Measurements from ENCODE around the gene OTUD3. TPM values are rescaled to one million over a fixed set of nuclear protein-coding genes. Genes with fewer than 3 reads are reported as not detected.

OTUD3 gene
- polyA plus RNA-seq, 1 donor (not counting 4 experiments of a cell fraction or from before 2014, with no cell fraction given) = 7.0 TPM

GRCh38 chr1:19920132-19920710 lies 38.0 kb downstream of the OTUD3 start:
- Histone ChIP-seq H3K9ac (ENCODE audit: control insufficient read depth, extremely low read depth, insufficient read depth, low read length) (no peak overlapping the region), H3K9me1 (ENCODE audit: control insufficient read depth, extremely low read depth, insufficient read depth, low read length) (no peaks in the 10 kb centered on the region), H3K79me2 (ENCODE audit: control insufficient read depth, insufficient read depth, low read length) (no peaks in the 10 kb centered on the region), H4K20me1 (ENCODE audit: control insufficient read depth, extremely low read depth, insufficient read depth, low read length) (no peaks in the 10 kb centered on the region), H3K27me3 (ENCODE audit: control insufficient read depth, extremely low read depth, insufficient read depth, low read length) (peaks cover 16% of the 10 kb centered on the region), H3K9me3 (ENCODE audit: control insufficient read depth, low read depth, low read length) (no peaks in the 10 kb centered on the region), H2AFZ (ENCODE audit: control insufficient read depth, low read length) (no peak overlapping the region), H3K36me3 (ENCODE audit: control insufficient read depth in 2 of 2, extremely low read depth in 1 of 2, insufficient read depth in 2 of 2, low read length in 2 of 2) (no peaks in the 10 kb centered on the region), H3K4me3 (ENCODE audit: control insufficient read depth in 2 of 3, extremely low read depth in 1 of 3, insufficient read depth in 2 of 3, low read depth in 1 of 3, low read length in 3 of 3) (no peak overlapping the region), H3K4me1 (ENCODE audit: control insufficient read depth, extremely low read depth, insufficient read depth, low read length) (peaks cover 4% of the 10 kb centered on the region), H3K4me2 (ENCODE audit: control insufficient read depth, extremely low read depth, insufficient read depth, low read depth, low read length) (no peak overlapping the region), H3K27ac (ENCODE audit: control insufficient read depth, insufficient read depth, low read length) (no peak overlapping the region)
- no peak for FAIRE-seq
- dilution Hi-C loops (cut with MboI; ENCODE audit: extremely low pct_ligation_motif_present, low sequenced_read_pairs) = no loop called here
- DNase-seq (ENCODE audit: low read depth, low spot score) = no peak
- TF ChIP-seq CTCF (optimal IDR thresholded peaks at IDR 0.05 in 1 of 3, IDR thresholded peaks at IDR 0.05 in 1 of 3, conservative IDR thresholded peaks at IDR 0.05 in 1 of 3; ENCODE audit: extremely low read depth in 1 of 3, insufficient read depth in 2 of 3, low read length in 3 of 3) (no peak), EZH2 (IDR thresholded peaks at IDR 0.05; ENCODE audit: low read length) (no peak)

GRCh38 chr1:19921310-19921709 lies 39.1 kb downstream of the OTUD3 start:
- Histone ChIP-seq H2AFZ (ENCODE audit: control insufficient read depth, low read length) (no peak overlapping the region), H3K9ac (ENCODE audit: control insufficient read depth, extremely low read depth, insufficient read depth, low read length) (no peak overlapping the region), H3K4me2 (ENCODE audit: control insufficient read depth, extremely low read depth, insufficient read depth, low read depth, low read length) (no peak overlapping the region), H3K79me2 (ENCODE audit: control insufficient read depth, insufficient read depth, low read length) (no peaks in the 10 kb centered on the region), H3K4me1 (ENCODE audit: control insufficient read depth, extremely low read depth, insufficient read depth, low read length) (peaks cover 13% of the 10 kb centered on the region), H3K27ac (ENCODE audit: control insufficient read depth, insufficient read depth, low read length) (no peak overlapping the region), H3K4me3 (ENCODE audit: control insufficient read depth in 2 of 3, extremely low read depth in 1 of 3, insufficient read depth in 2 of 3, low read depth in 1 of 3, low read length in 3 of 3) (no peak overlapping the region), H3K27me3 (ENCODE audit: control insufficient read depth, extremely low read depth, insufficient read depth, low read length) (peaks cover 16% of the 10 kb centered on the region), H3K9me3 (ENCODE audit: control insufficient read depth, low read depth, low read length) (no peaks in the 10 kb centered on the region), H4K20me1 (ENCODE audit: control insufficient read depth, extremely low read depth, insufficient read depth, low read length) (no peaks in the 10 kb centered on the region), H3K36me3 (ENCODE audit: control insufficient read depth in 2 of 2, extremely low read depth in 1 of 2, insufficient read depth in 2 of 2, low read length in 2 of 2) (no peaks in the 10 kb centered on the region), H3K9me1 (ENCODE audit: control insufficient read depth, extremely low read depth, insufficient read depth, low read length) (no peaks in the 10 kb centered on the region)
- TF ChIP-seq CTCF (optimal IDR thresholded peaks at IDR 0.05 in 1 of 3, IDR thresholded peaks at IDR 0.05 in 1 of 3, conservative IDR thresholded peaks at IDR 0.05 in 1 of 3; ENCODE audit: extremely low read depth in 1 of 3, insufficient read depth in 2 of 3, low read length in 3 of 3) (no peak), EZH2 (IDR thresholded peaks at IDR 0.05; ENCODE audit: low read length) (no peak)
- DNase-seq (ENCODE audit: low read depth, low spot score) (no peak), FAIRE-seq (no peak)
- dilution Hi-C loops (cut with MboI; ENCODE audit: extremely low pct_ligation_motif_present, low sequenced_read_pairs) = no loop called here

Data from keratinocyte (primary cell).